Limb (tissue), 2 donors: ENCODE results near the gene VAC14.
"Not testable (repeated sequence)": the region's sequence is repeated elsewhere in the genome, so short reads cannot be mapped to it uniquely, and the experiment has no call there.

Source experiments
- DNase-seq, 2 donors: peaks; one replicate each; pipeline ENCODE4 v3.0.0-alpha.2; 2016; ENCODE audit errors: extremely low spot score in 2 of 2

Gene VAC14

GRCh38 chr16:70800781-70801480 is at the start of gene VAC14:
TSS of gene VAC14 (minus strand) at chr16:70801158. CDS start at chr16:70800900, 258 bp downstream.
- peak; percentile 82 to 92 for DNase-seq

GRCh38 chr16:70823498-70824118 is 22.6 kb upstream of the VAC14 start:
- not testable (repeated sequence) for DNase-seq

GRCh38 chr16:70822734-70823133 is 21.8 kb upstream of the VAC14 start:
- not testable (repeated sequence) for DNase-seq

GRCh38 chr16:70818088-70818487 is 17.1 kb upstream of the VAC14 start:
- not testable (repeated sequence) for DNase-seq

GRCh38 chr16:70809392-70810060 is 8.6 kb upstream of the VAC14 start:
- DNase-seq = no peak

- no peak for DNase-seq
Measured at GRCh38 chr16:70808371-70808770, 7.4 kb upstream of the VAC14 start.

GRCh38 chr16:70805787-70806186 is 4.8 kb upstream of the VAC14 start:
- DNase-seq = no peak

GRCh38 chr16:70805380-70805779 is 4.4 kb upstream of the VAC14 start:
- DNase-seq = no peak

GRCh38 chr16:70804734-70805169 is 3.8 kb upstream of the VAC14 start:
- DNase-seq = no peak

- DNase-seq = no peak
Measured at GRCh38 chr16:70804153-70804733, 3.3 kb upstream of the VAC14 start.

- no peak for DNase-seq
Measured at GRCh38 chr16:70803319-70803718, 2.4 kb upstream of the VAC14 start.

- DNase-seq = no peak
Measured at GRCh38 chr16:70801611-70802010, 653 bp upstream of the VAC14 start.

- DNase-seq = no peak
Measured at GRCh38 chr16:70800311-70800710, 647 bp downstream of the VAC14 start.

GRCh38 chr16:70796301-70796700 is 4.7 kb downstream of the VAC14 start:
- no peak for DNase-seq

GRCh38 chr16:70795296-70795912 is 5.6 kb downstream of the VAC14 start:
- no peak for DNase-seq

- DNase-seq = no peak
Measured at GRCh38 chr16:70793851-70794502, 7.0 kb downstream of the VAC14 start.

GRCh38 chr16:70790815-70791214 is 10.1 kb downstream of the VAC14 start:
- DNase-seq = no peak

GRCh38 chr16:70789595-70790447 is 11.1 kb downstream of the VAC14 start:
- DNase-seq = no peak

- DNase-seq = peak; percentile 57 to 75
Measured at GRCh38 chr16:70788668-70789594, 12.0 kb downstream of the VAC14 start.
